ENCODE measurements around the gene LYPLAL1. TPM values are rescaled to one million over a fixed set of nuclear protein-coding genes. Genes with fewer than 3 reads are reported as not detected.

Gene LYPLAL1
- total RNA-seq, 1 experiment from 2014 or later = 41.3 TPM

DNA sequence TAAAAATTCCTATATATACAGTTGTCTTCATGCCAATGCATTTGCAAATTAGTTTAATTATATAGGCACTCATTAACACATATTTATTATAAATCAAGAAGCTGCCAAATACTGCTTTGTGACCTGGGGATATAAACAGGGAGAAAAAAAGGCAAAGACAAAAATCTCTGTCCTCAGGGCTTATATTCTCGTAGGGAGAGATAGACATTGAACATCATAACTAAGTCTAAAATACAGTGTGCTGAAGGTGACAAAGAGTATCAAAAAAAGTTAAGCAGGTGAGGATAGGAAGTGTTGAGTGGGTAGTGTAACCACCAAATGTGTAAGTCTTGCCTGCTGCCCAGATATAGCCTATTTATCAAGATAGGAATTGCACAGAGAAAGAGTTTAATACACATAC, 40.7 kb upstream of the LYPLAL1 start:
- ChIA-PET CTCF (no interaction called here), POLR2A (no interaction called here)
- BruUV-seq (replicated peaks) = no TSS peak
- Histone ChIP-seq H3K36me3 (ENCODE audit: control insufficient read depth, insufficient read depth, low read length) (no peaks in the 10 kb centered on the region; the same call in 1 of the 2 replicates), H3K9me3 (ENCODE audit: control insufficient read depth, insufficient read depth, low read depth, low read length) (peaks cover 4% of the 10 kb centered on the region; the same call in 1 of the 2 replicates), H3K4me3 (ENCODE audit: low read depth in 2 of 2, low read length in 2 of 2) (no peak overlapping the region), H3K4me1 (ENCODE audit: control insufficient read depth, insufficient read depth, low read length) (no peaks in the 10 kb centered on the region), H3K27me3 (ENCODE audit: control insufficient read depth, insufficient read depth, low read length) (no peaks in the 10 kb centered on the region), H3K27ac (ENCODE audit: low read length) (no peak overlapping the region)
- TF ChIP-seq POLR2AphosphoS5 (IDR thresholded peaks at IDR 0.05; ENCODE audit: low read depth, low read length) (no peak), SIN3A (IDR thresholded peaks at IDR 0.05; ENCODE audit: borderline replicate concordance, insufficient read depth, low read depth, low read length) (no peak), TCF7L2 (IDR thresholded peaks at IDR 0.05; ENCODE audit: low read depth, low read length) (no peak)
- TF ChIP-seq, protein P1, sequence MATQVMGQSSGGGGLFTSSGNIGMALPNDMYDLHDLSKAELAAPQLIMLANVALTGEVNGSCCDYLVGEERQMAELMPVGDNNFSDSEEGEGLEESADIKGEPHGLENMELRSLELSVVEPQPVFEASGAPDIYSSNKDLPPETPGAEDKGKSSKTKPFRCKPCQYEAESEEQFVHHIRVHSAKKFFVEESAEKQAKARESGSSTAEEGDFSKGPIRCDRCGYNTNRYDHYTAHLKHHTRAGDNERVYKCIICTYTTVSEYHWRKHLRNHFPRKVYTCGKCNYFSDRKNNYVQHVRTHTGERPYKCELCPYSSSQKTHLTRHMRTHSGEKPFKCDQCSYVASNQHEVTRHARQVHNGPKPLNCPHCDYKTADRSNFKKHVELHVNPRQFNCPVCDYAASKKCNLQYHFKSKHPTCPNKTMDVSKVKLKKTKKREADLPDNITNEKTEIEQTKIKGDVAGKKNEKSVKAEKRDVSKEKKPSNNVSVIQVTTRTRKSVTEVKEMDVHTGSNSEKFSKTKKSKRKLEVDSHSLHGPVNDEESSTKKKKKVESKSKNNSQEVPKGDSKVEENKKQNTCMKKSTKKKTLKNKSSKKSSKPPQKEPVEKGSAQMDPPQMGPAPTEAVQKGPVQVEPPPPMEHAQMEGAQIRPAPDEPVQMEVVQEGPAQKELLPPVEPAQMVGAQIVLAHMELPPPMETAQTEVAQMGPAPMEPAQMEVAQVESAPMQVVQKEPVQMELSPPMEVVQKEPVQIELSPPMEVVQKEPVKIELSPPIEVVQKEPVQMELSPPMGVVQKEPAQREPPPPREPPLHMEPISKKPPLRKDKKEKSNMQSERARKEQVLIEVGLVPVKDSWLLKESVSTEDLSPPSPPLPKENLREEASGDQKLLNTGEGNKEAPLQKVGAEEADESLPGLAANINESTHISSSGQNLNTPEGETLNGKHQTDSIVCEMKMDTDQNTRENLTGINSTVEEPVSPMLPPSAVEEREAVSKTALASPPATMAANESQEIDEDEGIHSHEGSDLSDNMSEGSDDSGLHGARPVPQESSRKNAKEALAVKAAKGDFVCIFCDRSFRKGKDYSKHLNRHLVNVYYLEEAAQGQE (IDR thresholded peaks at IDR 0.05; ENCODE audit: insufficient read depth in 1 of 2, low read depth in 2 of 2, low read length in 1 of 2) = no peak
- TF ChIP-seq, protein P2, sequence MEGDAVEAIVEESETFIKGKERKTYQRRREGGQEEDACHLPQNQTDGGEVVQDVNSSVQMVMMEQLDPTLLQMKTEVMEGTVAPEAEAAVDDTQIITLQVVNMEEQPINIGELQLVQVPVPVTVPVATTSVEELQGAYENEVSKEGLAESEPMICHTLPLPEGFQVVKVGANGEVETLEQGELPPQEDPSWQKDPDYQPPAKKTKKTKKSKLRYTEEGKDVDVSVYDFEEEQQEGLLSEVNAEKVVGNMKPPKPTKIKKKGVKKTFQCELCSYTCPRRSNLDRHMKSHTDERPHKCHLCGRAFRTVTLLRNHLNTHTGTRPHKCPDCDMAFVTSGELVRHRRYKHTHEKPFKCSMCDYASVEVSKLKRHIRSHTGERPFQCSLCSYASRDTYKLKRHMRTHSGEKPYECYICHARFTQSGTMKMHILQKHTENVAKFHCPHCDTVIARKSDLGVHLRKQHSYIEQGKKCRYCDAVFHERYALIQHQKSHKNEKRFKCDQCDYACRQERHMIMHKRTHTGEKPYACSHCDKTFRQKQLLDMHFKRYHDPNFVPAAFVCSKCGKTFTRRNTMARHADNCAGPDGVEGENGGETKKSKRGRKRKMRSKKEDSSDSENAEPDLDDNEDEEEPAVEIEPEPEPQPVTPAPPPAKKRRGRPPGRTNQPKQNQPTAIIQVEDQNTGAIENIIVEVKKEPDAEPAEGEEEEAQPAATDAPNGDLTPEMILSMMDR (IDR thresholded peaks at IDR 0.05) = no peak
- DNase-seq (ENCODE audit: low read depth, low spot score) (no peak), ATAC-seq (no peak)
- intact Hi-C loops (cut with micrococcal nuclease; ENCODE audit: unreplicated experiment) (no loop called here), in situ Hi-C loops (cut with HindIII; ENCODE audit: low pct_unique_long_range_greater_than_20kb, low sequenced_read_pairs) (no loop called here)

- BruUV-seq (replicated peaks) = no TSS peak
- ChIA-PET POLR2A (no interaction called here), CTCF (no interaction called here)
- intact Hi-C loops (cut with micrococcal nuclease; ENCODE audit: unreplicated experiment) = no loop called here
- Histone ChIP-seq H3K27ac (ENCODE audit: low read length) (no peak overlapping the region), H3K4me1 (ENCODE audit: control insufficient read depth, insufficient read depth, low read length) (no peaks in the 10 kb centered on the region), H3K36me3 (ENCODE audit: control insufficient read depth, insufficient read depth, low read length) (no peaks in the 10 kb centered on the region), H3K9me3 (ENCODE audit: control insufficient read depth, insufficient read depth, low read depth, low read length) (peaks cover 4% of the 10 kb centered on the region; the same call in 1 of the 2 replicates), H3K27me3 (ENCODE audit: control insufficient read depth, insufficient read depth, low read length) (no peaks in the 10 kb centered on the region), H3K4me3 (ENCODE audit: low read depth in 2 of 2, low read length in 2 of 2) (no peak overlapping the region)
- in situ Hi-C loops (cut with HindIII; ENCODE audit: low pct_unique_long_range_greater_than_20kb, low sequenced_read_pairs) = no loop called here
- no peak for TF ChIP-seq SIN3A (IDR thresholded peaks at IDR 0.05; ENCODE audit: borderline replicate concordance, insufficient read depth, low read depth, low read length)
- TF ChIP-seq TCF7L2 (IDR thresholded peaks at IDR 0.05; ENCODE audit: low read depth, low read length) = no peak
- TF ChIP-seq, protein P2 (IDR thresholded peaks at IDR 0.05) = no peak
- TF ChIP-seq POLR2AphosphoS5 (IDR thresholded peaks at IDR 0.05; ENCODE audit: low read depth, low read length) = no peak
- TF ChIP-seq, protein P1 (IDR thresholded peaks at IDR 0.05; ENCODE audit: insufficient read depth in 1 of 2, low read depth in 2 of 2, low read length in 1 of 2) = no peak
- DNase-seq (ENCODE audit: low read depth, low spot score) (no peak), ATAC-seq (no peak)
These were observed 34.9 kb upstream of the LYPLAL1 start for GRCh38 chr1:219138747-219139146.
